GM12801 (cell line): ENCODE results near the gene GNPAT.

Experiments used
- TF ChIP-seq, protein P1 (sequence below): IDR thresholded peaks from one replicate; pipeline ENCODE4 v1.5.1; 2011; ENCODE audit warnings: control low read depth; ENCODE audit not compliant: insufficient read length; ENCODE audit errors: extremely low read depth

GNPAT gene

DNA sequence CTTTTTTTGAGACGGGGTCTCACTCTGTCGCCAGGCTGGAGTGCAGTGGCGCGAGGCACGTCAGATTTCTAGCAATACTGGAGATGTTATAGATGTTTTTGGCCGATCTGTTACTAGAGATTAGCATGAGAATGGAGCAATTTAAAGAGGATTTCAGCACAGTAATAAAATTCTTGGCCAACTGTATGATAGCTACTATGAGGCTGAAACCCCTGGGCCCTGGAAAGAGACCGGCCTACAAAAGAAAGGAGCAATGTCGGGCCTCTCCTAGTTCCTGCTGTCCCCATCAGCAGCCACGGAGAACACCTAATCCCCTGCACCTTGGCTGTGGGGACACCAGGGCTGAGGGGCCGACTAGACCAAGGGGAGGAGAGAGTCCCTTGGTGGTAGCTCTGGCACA is 9.5 kb upstream of the GNPAT start:
- TF ChIP-seq, protein P1, sequence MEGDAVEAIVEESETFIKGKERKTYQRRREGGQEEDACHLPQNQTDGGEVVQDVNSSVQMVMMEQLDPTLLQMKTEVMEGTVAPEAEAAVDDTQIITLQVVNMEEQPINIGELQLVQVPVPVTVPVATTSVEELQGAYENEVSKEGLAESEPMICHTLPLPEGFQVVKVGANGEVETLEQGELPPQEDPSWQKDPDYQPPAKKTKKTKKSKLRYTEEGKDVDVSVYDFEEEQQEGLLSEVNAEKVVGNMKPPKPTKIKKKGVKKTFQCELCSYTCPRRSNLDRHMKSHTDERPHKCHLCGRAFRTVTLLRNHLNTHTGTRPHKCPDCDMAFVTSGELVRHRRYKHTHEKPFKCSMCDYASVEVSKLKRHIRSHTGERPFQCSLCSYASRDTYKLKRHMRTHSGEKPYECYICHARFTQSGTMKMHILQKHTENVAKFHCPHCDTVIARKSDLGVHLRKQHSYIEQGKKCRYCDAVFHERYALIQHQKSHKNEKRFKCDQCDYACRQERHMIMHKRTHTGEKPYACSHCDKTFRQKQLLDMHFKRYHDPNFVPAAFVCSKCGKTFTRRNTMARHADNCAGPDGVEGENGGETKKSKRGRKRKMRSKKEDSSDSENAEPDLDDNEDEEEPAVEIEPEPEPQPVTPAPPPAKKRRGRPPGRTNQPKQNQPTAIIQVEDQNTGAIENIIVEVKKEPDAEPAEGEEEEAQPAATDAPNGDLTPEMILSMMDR: no peak

DNA sequence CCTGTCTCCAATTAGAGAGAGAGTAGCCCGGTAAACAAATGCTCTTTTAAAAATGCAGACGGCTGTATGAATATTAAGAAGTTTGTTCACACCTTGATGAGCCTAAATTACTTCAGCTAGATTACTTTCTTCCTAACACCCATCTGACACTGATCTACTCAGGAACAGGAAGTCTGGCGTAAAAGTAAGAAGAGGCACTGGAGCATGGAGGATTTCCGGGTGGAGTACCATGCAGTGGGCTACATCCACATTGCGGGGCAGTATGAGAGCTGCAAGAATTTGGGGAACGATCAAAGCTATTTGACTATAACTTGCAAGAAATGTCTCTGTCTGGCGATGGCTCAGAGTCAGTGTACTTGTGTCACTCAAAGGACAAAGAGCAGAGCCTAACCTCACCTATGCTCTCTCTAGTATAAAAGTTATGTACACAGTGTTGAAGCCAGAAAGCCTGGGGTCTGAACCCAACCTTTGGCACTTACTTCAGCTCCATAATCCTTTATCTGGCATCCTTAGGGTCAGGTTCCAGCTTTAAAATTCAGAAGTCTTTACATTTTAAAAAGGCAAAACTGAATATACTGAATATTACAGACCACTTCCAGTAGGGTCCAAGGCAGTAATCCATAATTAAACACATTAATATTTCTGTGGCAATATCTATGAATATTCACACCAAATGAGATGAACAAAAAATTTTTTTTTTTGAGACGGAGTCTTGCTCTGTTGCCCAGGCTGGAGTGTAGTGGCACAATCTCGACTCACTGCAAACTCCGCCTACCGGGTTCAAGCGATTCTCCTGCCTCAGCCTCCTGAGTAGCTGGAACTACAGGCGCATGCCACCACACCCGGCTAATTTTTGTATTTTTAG is 7.9 kb upstream of the GNPAT start:
- TF ChIP-seq, protein P1: no peak

DNA sequence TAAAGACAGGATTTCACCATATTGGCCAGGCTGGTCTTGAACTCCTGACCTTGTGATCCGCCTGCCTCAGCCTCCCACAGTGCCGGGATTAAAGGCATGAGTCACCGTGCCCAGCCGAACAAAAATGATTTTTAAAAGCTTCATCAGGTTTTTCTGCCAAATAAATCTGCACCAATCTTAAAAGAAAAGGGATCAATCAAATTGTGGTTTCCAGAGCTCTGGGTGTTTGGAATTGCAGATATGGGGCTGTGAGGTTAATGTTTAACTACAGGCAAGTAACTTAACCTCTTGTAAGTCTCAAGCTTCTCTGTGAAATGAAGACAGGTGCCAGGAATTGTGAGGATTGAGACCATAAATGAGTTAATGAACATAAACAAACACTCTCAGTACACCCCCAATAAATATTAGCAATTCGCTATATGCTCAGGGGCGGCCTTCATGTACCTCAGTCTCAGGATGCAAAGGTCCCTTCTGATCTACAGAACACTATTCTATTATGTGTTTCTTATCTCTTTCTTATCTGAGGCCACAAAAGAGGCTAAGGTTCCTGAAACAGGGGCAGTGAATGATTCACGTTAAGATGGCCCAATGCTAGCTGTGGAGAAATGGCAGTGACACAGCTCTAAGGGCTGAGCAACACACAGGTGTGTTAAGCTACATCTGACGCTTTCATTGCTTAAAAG is 7.1 kb upstream of the GNPAT start:
- TF ChIP-seq, protein P1: no peak

DNA sequence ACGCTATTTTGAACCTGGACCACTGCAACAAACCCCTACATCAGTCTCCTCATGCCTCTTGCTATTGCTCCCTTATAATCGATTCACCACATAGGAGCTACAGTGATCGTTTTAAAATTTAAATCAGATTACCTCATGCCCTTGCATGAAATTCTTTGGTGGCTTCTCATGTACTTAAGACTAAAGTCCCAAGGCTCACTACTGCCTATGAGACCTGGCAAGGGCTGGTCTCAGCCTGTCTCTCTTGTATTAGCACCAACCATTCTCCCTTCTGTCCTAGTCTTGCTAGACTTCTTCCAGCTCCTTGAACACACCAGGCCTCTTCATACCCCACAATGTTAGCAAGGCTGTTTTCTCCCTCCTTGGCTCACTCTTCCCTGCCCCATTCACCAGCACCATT is 6.5 kb upstream of the GNPAT start:
- TF ChIP-seq, protein P1: no peak

DNA sequence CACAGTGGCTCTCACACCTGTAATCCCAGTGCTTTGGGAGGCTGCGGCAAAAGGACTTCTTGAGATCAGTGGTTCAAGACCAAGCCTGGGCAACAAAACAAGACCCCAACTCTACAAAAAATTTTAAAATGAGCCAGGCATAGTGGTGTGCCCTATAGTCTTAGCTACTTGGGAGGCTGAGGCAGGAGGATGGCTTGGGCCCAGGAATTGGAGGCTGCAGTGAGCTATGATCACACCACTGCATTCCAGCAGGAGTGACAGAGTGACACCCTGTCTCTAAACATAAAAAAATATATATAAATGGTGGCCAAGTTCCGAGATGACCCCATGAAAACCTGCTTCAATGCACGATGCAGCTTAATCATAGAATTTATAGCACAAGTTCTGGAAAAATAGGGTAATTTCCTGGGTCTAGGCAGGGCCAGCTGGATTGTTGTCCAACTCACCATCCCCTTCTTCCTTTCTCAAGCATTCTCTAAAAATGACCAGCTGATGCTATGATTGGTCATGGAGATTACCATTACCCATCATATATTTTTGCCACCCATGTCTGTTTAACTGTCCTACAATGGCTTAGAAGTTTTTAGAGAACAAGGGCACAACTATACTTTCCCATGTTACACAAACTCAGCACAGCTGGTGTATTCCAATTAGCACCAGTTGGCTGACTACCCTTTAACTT is 5.3 kb upstream of the GNPAT start:
- TF ChIP-seq, protein P1: no peak

DNA sequence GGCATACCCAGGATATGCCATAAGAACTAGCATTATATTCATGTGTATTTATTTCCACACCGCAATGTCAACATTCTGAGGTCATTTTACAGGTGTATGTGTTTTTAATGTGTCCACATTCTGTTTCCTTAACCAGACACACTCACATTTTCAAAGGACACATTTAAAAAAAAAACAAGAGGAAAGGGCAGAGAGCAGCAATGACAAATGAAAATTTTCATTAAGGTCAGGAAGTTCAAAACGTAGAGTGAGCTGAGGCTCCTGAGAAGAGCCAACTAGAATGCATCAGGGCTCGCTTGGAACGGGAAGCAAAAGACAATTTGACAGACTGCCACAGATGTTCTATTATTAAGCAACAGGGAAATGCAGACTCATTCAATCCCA is 4.8 kb upstream of the GNPAT start:
- TF ChIP-seq, protein P1: no peak

DNA sequence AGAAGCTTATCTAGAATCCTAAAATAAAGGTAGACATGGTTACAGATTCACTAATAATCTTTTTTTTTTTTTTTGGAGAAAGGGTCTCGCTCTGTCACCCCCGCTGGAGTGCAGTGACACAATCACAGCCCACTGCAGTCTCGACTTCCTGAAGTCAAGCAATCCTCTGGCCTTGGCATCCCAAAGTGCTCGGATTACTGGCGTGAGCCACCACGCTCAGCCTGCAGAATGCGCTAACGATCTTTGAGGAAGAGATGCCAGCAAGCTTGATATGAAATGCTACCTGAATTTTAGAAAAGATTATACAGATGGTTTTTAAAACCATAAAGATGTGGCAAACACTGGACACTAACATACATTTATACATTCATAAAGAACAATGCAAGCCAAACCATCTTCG is 4.1 kb upstream of the GNPAT start:
- TF ChIP-seq, protein P1: no peak
